Tibial nerve (tissue), 4 donors: ENCODE measurements around the gene VSTM2L. TPM values are rescaled to one million over a fixed set of nuclear protein-coding genes. Genes with fewer than 3 reads are reported as not detected.

Experiments
- DNase-seq, 2 donors: peaks; one replicate each; pipeline ENCODE4 v3.0.0-alpha.2; 2019; ENCODE audit warnings: low spot score in 2 of 2
- H3K27ac ChIP-seq, 4 donors: fragments of 200-600 bp; sonication (generic) in 3 of 4; one replicate each; pipeline ENCODE4 v1.5.1; 2017 to 2019; ENCODE audit warnings: mild to moderate bottlenecking in 1 of 4
- H3K27me3 ChIP-seq, 2 donors: fragments of 200-600 bp; sonication (generic) in 1 of 2; one replicate each; pipeline versions ENCODE4 v1.5.1 to v1.6.0; 2017 to 2019
- H3K36me3 ChIP-seq, 3 donors: fragments of 200-600 bp; sonication (generic); one replicate each; pipeline ENCODE4 v1.5.1; 2018 to 2019
- H3K4me1 ChIP-seq, 4 donors: fragments of 200-600 bp; sonication (generic) in 3 of 4; one replicate each; pipeline ENCODE4 v1.5.1; 2017 to 2019
- H3K4me3 ChIP-seq, 4 donors: fragments of 200-600 bp; sonication (generic) in 3 of 4; one replicate each; pipeline ENCODE4 v1.5.1; 2017 to 2019; ENCODE audit warnings: mild to moderate bottlenecking in 1 of 4, moderate library complexity in 1 of 4
- H3K9me3 ChIP-seq, 4 donors: fragments of 200-600 bp; sonication (generic) in 3 of 4; one replicate each; pipeline ENCODE4 v1.5.1; 2017 to 2019
- EP300 ChIP-seq, 2 donors: sonication (generic); formaldehyde crosslinking; IDR thresholded peaks; one replicate each; pipeline ENCODE4 v1.6.1; 2017; ENCODE audit warnings: antibody characterized with exemption in 2 of 2, mild to moderate bottlenecking in 1 of 2
- POLR2A ChIP-seq, 2 donors: fragments of 450-650 bp; IDR thresholded peaks; one replicate each; pipeline ENCODE4 v1.6.1; 2017; ENCODE audit warnings: antibody characterized with exemption in 2 of 2, mild to moderate bottlenecking in 2 of 2, moderate library complexity in 2 of 2
- WGBS, 2 donors: methylation state at CpG; one replicate each; pipeline ENCODE4 v1.1.5; 2018; 5-methylcytosine and 5-hydroxymethylcytosine counted together
- total RNA-seq, 4 donors: library from RNA; depleted of rRNA; stranded (reverse); fragments of >200 nt; gene quantifications; one replicate each; pipeline ENCODE4 v1.1.0, GENCODE V29; 2016
- TF ChIP-seq, protein P1 (sequence below), 5 experiments: fragments of 200-600 bp in 3 of 5; fragments of 450-650 bp in 2 of 5; sonication (generic) in 3 of 5; IDR thresholded peaks; one replicate each; pipeline ENCODE4 v1.5.1; 2016 to 2019; ENCODE audit warnings: antibody characterized with exemption in 5 of 5, mild to moderate bottlenecking in 3 of 5, moderate library complexity in 2 of 5

Gene VSTM2L
- total RNA-seq, 4 donors from 2014 or later: 0.44 TPM; not detected in 3

DNA sequence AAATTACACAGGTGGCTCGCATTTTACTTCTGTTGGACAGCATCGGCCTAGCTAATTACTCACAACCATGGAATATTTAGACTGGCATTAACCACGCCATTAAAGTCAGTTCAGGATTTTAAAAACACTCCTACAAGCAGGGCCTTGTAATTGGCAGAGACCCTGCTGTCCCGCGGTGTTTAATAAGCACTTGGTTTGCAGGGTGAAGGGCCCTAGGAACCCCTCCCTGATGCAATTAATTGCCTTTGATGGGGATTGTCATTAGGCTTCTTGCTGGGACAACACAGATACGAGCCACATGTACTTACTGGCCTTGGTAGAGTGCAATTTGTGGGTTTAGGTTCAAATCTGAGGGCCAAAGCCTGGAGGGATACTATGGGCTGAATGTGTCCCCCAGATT, 7.8 kb upstream of the VSTM2L start:
- Histone ChIP-seq H3K27me3 (no peaks in the 10 kb centered on the region), H3K4me1 (peaks cover 0 to 21% (median 8%) of the 10 kb centered on the region in 4 donors), H3K27ac (no peak overlapping the region), H3K4me3 (no peak overlapping the region), H3K9me3 (no peaks in the 10 kb centered on the region), H3K36me3 (no peaks in the 10 kb centered on the region)
- no peak for DNase-seq
- WGBS, 2 donors: 84 to 89% methylated on average over 6 of the region's 6 CpGs
- TF ChIP-seq EP300 (IDR thresholded peaks at IDR 0.05) (no peak), POLR2A (IDR thresholded peaks at IDR 0.05) (no peak)
- TF ChIP-seq, protein P1, sequence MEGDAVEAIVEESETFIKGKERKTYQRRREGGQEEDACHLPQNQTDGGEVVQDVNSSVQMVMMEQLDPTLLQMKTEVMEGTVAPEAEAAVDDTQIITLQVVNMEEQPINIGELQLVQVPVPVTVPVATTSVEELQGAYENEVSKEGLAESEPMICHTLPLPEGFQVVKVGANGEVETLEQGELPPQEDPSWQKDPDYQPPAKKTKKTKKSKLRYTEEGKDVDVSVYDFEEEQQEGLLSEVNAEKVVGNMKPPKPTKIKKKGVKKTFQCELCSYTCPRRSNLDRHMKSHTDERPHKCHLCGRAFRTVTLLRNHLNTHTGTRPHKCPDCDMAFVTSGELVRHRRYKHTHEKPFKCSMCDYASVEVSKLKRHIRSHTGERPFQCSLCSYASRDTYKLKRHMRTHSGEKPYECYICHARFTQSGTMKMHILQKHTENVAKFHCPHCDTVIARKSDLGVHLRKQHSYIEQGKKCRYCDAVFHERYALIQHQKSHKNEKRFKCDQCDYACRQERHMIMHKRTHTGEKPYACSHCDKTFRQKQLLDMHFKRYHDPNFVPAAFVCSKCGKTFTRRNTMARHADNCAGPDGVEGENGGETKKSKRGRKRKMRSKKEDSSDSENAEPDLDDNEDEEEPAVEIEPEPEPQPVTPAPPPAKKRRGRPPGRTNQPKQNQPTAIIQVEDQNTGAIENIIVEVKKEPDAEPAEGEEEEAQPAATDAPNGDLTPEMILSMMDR (IDR thresholded peaks at IDR 0.05): no peak

GRCh38 chr20:37896932-37897548, 5.9 kb upstream of the VSTM2L start:
- Histone ChIP-seq H3K9me3 (no peaks in the 10 kb centered on the region), H3K36me3 (no peaks in the 10 kb centered on the region), H3K4me3 (no peak overlapping the region), H3K27me3 (peaks cover 0 to 19% of the 10 kb centered on the region in 2 donors), H3K4me1 (peaks cover 0 to 21% (median 8%) of the 10 kb centered on the region in 4 donors), H3K27ac (no peak overlapping the region)
- 42 to 48% methylated on average over 12 of the region's 12 CpGs for WGBS, 2 donors
- DNase-seq: no peak
- TF ChIP-seq EP300 (IDR thresholded peaks at IDR 0.05) (no peak), POLR2A (IDR thresholded peaks at IDR 0.05) (no peak)
- TF ChIP-seq, protein P1 (IDR thresholded peaks at IDR 0.05): no peak

DNA sequence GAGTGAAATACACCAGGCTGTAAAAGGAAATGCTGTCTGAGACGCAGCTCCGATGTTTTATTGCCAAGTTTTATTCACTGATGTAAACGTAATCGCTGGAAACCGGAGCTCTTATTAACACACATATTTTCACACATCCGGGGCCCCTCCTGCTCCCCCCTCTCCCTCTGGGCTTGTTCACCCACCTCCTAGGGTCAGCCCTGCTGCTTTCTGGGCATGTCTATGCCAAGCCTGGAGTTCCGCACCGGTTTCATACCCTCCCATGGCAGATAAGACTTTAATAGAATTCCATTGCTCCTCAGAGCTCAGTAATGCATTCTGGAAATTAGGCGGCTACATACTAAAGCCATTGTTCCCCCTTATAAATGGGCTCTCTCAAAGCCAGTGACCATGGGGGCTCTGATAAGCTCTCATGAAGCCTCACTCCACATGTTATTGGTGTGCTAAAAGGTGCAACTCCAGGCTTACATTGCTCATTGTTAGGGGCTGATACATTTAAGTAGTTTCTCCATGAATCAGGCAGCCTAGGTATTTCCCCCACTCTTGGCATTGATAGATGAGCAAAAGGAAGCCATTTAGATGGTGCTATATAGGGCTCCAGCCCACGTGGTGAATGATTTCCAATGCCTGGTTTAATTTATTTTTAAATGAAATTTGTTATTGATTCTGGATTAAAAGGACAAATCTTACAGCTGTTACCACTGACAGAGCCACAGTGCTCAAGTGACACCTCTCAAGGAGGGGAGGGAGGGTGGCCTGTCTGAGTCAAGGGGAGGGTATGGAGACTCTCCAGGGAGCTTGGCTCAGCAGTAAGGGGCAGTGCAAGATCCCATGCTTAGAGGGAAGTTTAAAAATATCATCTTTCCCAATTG, 4.5 kb upstream of the VSTM2L start:
- TF ChIP-seq, protein P1 (IDR thresholded peaks at IDR 0.05): no peak
- TF ChIP-seq POLR2A (IDR thresholded peaks at IDR 0.05): no peak
- TF ChIP-seq EP300 (IDR thresholded peaks at IDR 0.05): no peak
- no peak overlapping the region for H3K27ac ChIP-seq

DNA sequence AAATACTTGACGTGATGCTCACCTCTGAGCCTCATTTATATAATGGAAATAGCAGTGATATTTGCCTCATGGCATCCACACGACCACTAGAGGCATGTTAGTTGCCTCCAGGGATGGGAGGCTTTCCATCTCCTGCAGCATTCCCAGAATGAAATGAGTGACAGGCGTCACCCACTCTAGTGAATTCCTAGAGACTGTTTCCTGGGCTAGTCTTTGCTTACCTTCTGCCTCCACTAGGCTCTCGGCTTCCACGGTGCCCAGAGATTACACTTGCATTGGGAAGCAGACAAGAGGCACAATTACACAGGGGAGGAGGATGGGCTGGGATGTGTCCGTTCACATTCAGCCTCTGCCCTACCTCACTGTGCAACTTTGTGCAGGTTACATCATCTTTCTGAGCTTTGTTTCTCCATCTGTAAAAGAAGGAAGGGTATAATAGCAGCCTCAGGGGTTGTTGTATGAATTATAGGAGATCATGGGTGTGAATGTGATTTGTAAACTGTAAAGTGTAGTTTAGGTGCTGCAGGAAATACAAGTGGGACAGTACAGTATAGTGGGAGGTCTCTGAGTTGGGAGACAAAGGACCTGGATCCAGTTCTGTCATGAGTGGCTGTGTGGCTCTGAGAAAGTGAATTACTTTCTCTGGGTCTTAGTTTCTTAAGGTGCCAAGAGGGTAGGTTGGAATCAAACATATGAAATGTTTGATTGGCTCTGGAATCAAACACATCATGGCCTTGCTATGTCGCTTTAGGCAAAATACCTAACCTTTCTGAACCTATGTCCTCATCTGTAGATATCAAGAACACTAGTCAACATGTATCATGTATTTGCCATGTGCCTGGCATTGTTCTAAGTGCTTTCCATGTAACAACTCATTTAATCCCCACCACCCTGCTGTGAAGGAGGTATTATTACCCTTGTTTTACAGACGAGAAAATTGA, 3.6 kb upstream of the VSTM2L start:
- H3K36me3 ChIP-seq: no peaks in the 10 kb centered on the region
- TF ChIP-seq, protein P1 (IDR thresholded peaks at IDR 0.05): no peak
- TF ChIP-seq POLR2A (IDR thresholded peaks at IDR 0.05): no peak
- TF ChIP-seq EP300 (IDR thresholded peaks at IDR 0.05): no peak
- H3K4me3 ChIP-seq: no peak overlapping the region
- H3K27me3 ChIP-seq: peaks cover 0 to 40% of the 10 kb centered on the region in 2 donors
- H3K27ac ChIP-seq: no peak overlapping the region
- 60 to 64% methylated on average over 8 of the region's 8 CpGs for WGBS, 2 donors
- no peak for DNase-seq
- H3K4me1 ChIP-seq: peaks cover 0 to 30% (median 16%) of the 10 kb centered on the region in 4 donors
- no peaks in the 10 kb centered on the region for H3K9me3 ChIP-seq

More for the DNA sequence above, 4.5 kb upstream of the VSTM2L start:
- peaks cover 0 to 30% (median 16%) of the 10 kb centered on the region in 4 donors for H3K4me1 ChIP-seq
- peaks cover 0 to 31% of the 10 kb centered on the region in 2 donors for H3K27me3 ChIP-seq
- WGBS, 2 donors: 36 to 40% methylated on average over 10 of the region's 10 CpGs
- H3K9me3 ChIP-seq: no peaks in the 10 kb centered on the region
- H3K4me3 ChIP-seq: no peak overlapping the region
- no peak for DNase-seq
- H3K36me3 ChIP-seq: no peaks in the 10 kb centered on the region
